C4-2B (cell line): ENCODE results near the gene SCMH1.

Source experiments
- ZFX ChIP-seq: fragments of 450-650 bp; IDR thresholded peaks from 2 replicates; pipeline ENCODE4 v1.6.1; 2017
- TF ChIP-seq, protein P1 (sequence below): fragments of 450-650 bp; conservative IDR thresholded peaks from 2 replicates; pipeline ENCODE4 v1.5.1; 2017; ENCODE audit warnings: mild to moderate bottlenecking

DNA sequence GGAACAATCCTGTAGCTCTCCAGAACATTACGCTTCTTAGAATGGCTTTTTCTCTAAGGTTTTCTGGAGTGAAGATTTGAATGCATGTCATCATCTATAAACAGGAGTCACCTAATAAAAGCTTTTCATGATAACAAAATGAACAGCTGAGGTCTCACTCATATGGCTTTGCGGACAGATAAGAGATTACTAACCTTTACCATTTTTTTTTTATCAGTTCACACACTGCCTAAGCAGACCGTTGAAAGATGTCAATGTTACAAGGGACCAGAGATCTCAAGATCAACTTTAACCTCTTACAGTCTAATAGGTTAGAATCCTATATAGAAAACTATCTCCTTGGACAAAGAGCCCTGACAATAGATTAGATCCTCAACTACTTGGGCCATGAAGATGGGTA lies 41.4 kb downstream of the SCMH1 start:
- TF ChIP-seq, protein P1, sequence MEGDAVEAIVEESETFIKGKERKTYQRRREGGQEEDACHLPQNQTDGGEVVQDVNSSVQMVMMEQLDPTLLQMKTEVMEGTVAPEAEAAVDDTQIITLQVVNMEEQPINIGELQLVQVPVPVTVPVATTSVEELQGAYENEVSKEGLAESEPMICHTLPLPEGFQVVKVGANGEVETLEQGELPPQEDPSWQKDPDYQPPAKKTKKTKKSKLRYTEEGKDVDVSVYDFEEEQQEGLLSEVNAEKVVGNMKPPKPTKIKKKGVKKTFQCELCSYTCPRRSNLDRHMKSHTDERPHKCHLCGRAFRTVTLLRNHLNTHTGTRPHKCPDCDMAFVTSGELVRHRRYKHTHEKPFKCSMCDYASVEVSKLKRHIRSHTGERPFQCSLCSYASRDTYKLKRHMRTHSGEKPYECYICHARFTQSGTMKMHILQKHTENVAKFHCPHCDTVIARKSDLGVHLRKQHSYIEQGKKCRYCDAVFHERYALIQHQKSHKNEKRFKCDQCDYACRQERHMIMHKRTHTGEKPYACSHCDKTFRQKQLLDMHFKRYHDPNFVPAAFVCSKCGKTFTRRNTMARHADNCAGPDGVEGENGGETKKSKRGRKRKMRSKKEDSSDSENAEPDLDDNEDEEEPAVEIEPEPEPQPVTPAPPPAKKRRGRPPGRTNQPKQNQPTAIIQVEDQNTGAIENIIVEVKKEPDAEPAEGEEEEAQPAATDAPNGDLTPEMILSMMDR, result no peak
- no peak for TF ChIP-seq ZFX
